Gastroesophageal sphincter (tissue), 4 donors: ENCODE results near the gene TBC1D8. TPM values are rescaled to one million over a fixed set of nuclear protein-coding genes. Genes with fewer than 3 reads are reported as not detected.

ENCODE experiments used
- ATAC-seq: fragments of 150-250 bp; one replicate; pipeline ENCODE4 v1.9.1; 2016; ENCODE audit warnings: mild to moderate bottlenecking, moderate library complexity
- H3K27ac ChIP-seq, 4 donors: fragments of 200-600 bp; sonication (generic) in 3 of 4; 1 replicate in 3 of 4; 2 replicates in 1 of 4; pipeline ENCODE4 v1.5.1; 2016 to 2019
- H3K27me3 ChIP-seq: fragments of 200-600 bp; sonication (generic); one replicate; pipeline ENCODE4 v1.5.1; 2019
- H3K36me3 ChIP-seq, 2 donors: fragments of 200-600 bp; sonication (generic); one replicate each; pipeline ENCODE4 v1.5.1; 2019; ENCODE audit warnings: control low read depth in 1 of 2
- H3K4me1 ChIP-seq, 3 donors: fragments of 200-600 bp; sonication (generic); 1 replicate in 2 of 3; 2 replicates in 1 of 3; pipeline ENCODE4 v1.5.1; 2016 to 2019; ENCODE audit warnings: control low read depth in 2 of 3
- H3K4me3 ChIP-seq, 2 donors: fragments of 200-600 bp; sonication (generic); one replicate each; pipeline ENCODE4 v1.5.1; 2019; ENCODE audit warnings: mild to moderate bottlenecking in 1 of 2, moderate library complexity in 1 of 2
- H3K9me3 ChIP-seq, 3 donors: fragments of 200-600 bp; sonication (generic); one replicate each; pipeline ENCODE4 v1.5.1; 2017 to 2019; ENCODE audit warnings: control low read depth in 2 of 3
- CTCF ChIP-seq, 4 experiments: fragments of 200-600 bp in 2 of 4; fragments of 450-650 bp in 2 of 4; sonication (generic) in 1 of 4; IDR thresholded peaks; one replicate each; pipeline ENCODE4 v1.5.1; 2017 to 2019; ENCODE audit warnings: antibody characterized with exemption in 4 of 4, mild to moderate bottlenecking in 2 of 4, moderate library complexity in 2 of 4
- EP300 ChIP-seq: sonication (generic); formaldehyde crosslinking; IDR thresholded peaks from one replicate; pipeline ENCODE4 v1.6.1; 2017; ENCODE audit warnings: antibody characterized with exemption, mild to moderate bottlenecking
- POLR2A ChIP-seq, 2 donors: fragments of 450-650 bp; IDR thresholded peaks; one replicate each; pipeline ENCODE4 v1.6.1; 2017; ENCODE audit warnings: antibody characterized with exemption in 2 of 2, mild to moderate bottlenecking in 2 of 2, moderate library complexity in 1 of 2
- POLR2AphosphoS5 ChIP-seq: sonication (generic); formaldehyde crosslinking; IDR thresholded peaks from one replicate; pipeline ENCODE4 v1.6.1; 2017; ENCODE audit warnings: antibody characterized with exemption
- WGBS, 2 donors: methylation state at CpG; one replicate each; pipeline ENCODE4 v1.1.5; 2018; ENCODE audit warnings: low coverage in 1 of 2; 5-methylcytosine and 5-hydroxymethylcytosine counted together
- total RNA-seq, 4 donors: library from RNA; depleted of rRNA; stranded (reverse); fragments of >200 nt; gene quantifications; one replicate each; pipeline ENCODE4 v1.1.0, GENCODE V29; 2016

The TBC1D8 gene
- total RNA-seq, 4 donors from 2014 or later: 14.9 to 45.5 (median 32.6) TPM

- Histone ChIP-seq H3K27ac (no peak overlapping the region), H3K4me1 (no peaks in the 10 kb centered on the region), H3K9me3 (peaks cover 0 to 6% (median 0%) of the 10 kb centered on the region in 3 donors), H3K27me3 (no peaks in the 10 kb centered on the region), H3K36me3 (no peaks in the 10 kb centered on the region), H3K4me3 (no peak overlapping the region)
- no peak for TF ChIP-seq EP300
- TF ChIP-seq CTCF (IDR thresholded peaks at IDR 0.05): no peak
- TF ChIP-seq POLR2AphosphoS5: no peak
- TF ChIP-seq POLR2A (IDR thresholded peaks at IDR 0.05): no peak
- ATAC-seq: no peak
These were observed 53.5 kb downstream of the TBC1D8 start for GRCh38 chr2:101097638-101098037.

GRCh38 chr2:101096619-101097142, 54.5 kb downstream of the TBC1D8 start:
- Histone ChIP-seq H3K4me1 (no peaks in the 10 kb centered on the region), H3K9me3 (peaks cover 0 to 4% (median 0%) of the 10 kb centered on the region in 3 donors), H3K27ac (no peak overlapping the region), H3K36me3 (no peaks in the 10 kb centered on the region), H3K4me3 (no peak overlapping the region), H3K27me3 (no peaks in the 10 kb centered on the region)
- WGBS, 2 donors: 87 to 93% methylated on average over 3 to 4 of the region's 4 CpGs
- no peak for ATAC-seq
- TF ChIP-seq POLR2A (IDR thresholded peaks at IDR 0.05): no peak
- TF ChIP-seq EP300: no peak
- TF ChIP-seq CTCF (IDR thresholded peaks at IDR 0.05): no peak
- TF ChIP-seq POLR2AphosphoS5: no peak

- Histone ChIP-seq H3K36me3 (no peaks in the 10 kb centered on the region), H3K27ac (no peak overlapping the region), H3K4me1 (no peaks in the 10 kb centered on the region), H3K4me3 (no peak overlapping the region), H3K27me3 (no peaks in the 10 kb centered on the region), H3K9me3 (no peaks in the 10 kb centered on the region)
- WGBS, 2 donors: 67 to 88% methylated on average over 1 of the region's 1 CpG
- no peak for ATAC-seq
- TF ChIP-seq POLR2A (IDR thresholded peaks at IDR 0.05) (no peak), CTCF (IDR thresholded peaks at IDR 0.05) (no peak), POLR2AphosphoS5 (no peak), EP300 (no peak)
These were observed 56.8 kb downstream of the TBC1D8 start for GRCh38 chr2:101094351-101094750.

GRCh38 chr2:101089942-101090799, 61.0 kb downstream of the TBC1D8 start:
- Histone ChIP-seq H3K9me3 (no peaks in the 10 kb centered on the region), H3K4me3 (no peak overlapping the region), H3K4me1 (peaks cover 0 to 19% (median 0%) of the 10 kb centered on the region in 3 donors), H3K27ac (no peak overlapping the region), H3K36me3 (no peaks in the 10 kb centered on the region), H3K27me3 (no peaks in the 10 kb centered on the region)
- no peak for ATAC-seq
- WGBS, 2 donors: 80 to 97% methylated on average over 2 to 9 of the region's 12 CpGs
- TF ChIP-seq EP300 (no peak), POLR2AphosphoS5 (no peak), CTCF (IDR thresholded peaks at IDR 0.05) (no peak), POLR2A (IDR thresholded peaks at IDR 0.05) (no peak)

- Histone ChIP-seq H3K36me3 (no peaks in the 10 kb centered on the region), H3K4me3 (no peak overlapping the region), H3K27me3 (no peaks in the 10 kb centered on the region), H3K9me3 (no peaks in the 10 kb centered on the region), H3K4me1 (peaks cover 0 to 19% (median 0%) of the 10 kb centered on the region in 3 donors), H3K27ac (no peak overlapping the region)
- 100% methylated on average over 1 of the region's 1 CpG for WGBS, 2 donors
- TF ChIP-seq POLR2AphosphoS5 (no peak), POLR2A (IDR thresholded peaks at IDR 0.05) (no peak), CTCF (IDR thresholded peaks at IDR 0.05) (no peak), EP300 (no peak)
- no peak for ATAC-seq
These were observed 61.8 kb downstream of the TBC1D8 start for GRCh38 chr2:101089419-101089818.
